Jurkat, Clone E6-1 (cell line): Measurements from ENCODE around the gene TMEM143.
A peak's percentile ranks its signal among the peaks of the same experiment; 100 is the strongest.
"Not testable (repeated sequence)": the region's sequence is repeated elsewhere in the genome, so short reads cannot be mapped to it uniquely, and the experiment has no call there.

Experiments
- DNase-seq: peaks from one replicate; pipeline ENCODE4 v3.0.0-alpha.2; 2011; ENCODE audit warnings: low read depth, low spot score
- H3K4me3 ChIP-seq: 2 replicates; pipeline ENCODE4 v1.5.1; 2011; ENCODE audit warnings: mild to moderate bottlenecking, low read length, control low read depth, moderate library complexity

TMEM143 gene

GRCh38 chr19:48309731-48310130 is 54.0 kb downstream of the TMEM143 start:
- not testable (repeated sequence) for DNase-seq, H3K4me3 ChIP-seq

DNA sequence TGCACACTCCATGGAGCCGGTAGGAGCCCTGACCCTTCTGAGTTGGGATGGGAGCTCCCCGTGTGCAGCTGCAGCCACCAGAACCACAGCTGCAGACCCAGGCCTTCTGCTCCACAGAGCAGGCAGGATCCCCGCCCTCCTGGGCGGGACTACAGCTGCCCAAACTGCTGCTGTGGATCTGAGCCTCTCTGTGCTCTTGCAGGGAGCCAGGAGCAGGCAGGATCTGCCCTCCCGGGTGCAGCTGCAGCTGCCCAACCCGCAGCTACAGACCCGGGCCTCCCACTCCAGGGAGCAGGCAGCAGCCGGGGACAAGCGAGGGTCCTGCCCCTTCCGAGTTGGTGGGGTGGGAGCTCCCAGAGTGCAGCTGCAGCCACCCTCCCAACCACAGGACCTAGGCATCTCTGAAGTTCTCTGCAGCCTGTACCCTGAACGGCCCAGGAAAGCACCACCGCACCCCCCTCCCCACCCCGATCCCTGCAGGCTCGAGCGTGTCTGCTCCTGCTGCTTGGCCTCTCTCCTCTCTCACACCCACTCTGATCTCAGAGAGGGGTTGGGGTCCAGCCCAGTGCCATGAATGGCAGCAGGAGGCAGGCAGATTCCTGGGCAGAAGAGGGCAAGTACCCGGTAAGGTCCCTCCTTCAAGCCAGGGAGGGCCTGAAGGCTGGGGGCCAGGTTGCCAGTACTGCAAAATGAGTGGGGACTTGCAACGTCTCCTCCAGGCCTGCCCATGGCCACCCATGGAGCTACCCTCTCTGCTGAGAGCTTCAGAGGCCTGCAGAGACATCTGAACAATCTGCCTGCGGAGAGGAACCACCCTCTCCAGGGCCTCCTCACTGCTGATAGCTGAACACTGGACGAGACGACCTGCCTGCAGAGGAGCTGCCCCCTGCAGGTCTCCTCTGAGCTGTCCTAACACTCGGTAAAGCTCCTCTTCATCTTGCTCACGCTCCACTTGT is 54.8 kb downstream of the TMEM143 start:
- H3K4me3 ChIP-seq: peak overlapping the region; percentile 27
- peak; percentile 82 for DNase-seq

GRCh38 chr19:48303866-48304265 is 59.9 kb downstream of the TMEM143 start:
- no peak overlapping the region for H3K4me3 ChIP-seq
- DNase-seq: no peak

GRCh38 chr19:48303367-48303766 is 60.4 kb downstream of the TMEM143 start:
- no peak for DNase-seq
- H3K4me3 ChIP-seq: no peak overlapping the region

- no peak overlapping the region for H3K4me3 ChIP-seq
- DNase-seq: no peak
Observed at GRCh38 chr19:48302600-48302959, 61.2 kb downstream of the TMEM143 start.

DNA sequence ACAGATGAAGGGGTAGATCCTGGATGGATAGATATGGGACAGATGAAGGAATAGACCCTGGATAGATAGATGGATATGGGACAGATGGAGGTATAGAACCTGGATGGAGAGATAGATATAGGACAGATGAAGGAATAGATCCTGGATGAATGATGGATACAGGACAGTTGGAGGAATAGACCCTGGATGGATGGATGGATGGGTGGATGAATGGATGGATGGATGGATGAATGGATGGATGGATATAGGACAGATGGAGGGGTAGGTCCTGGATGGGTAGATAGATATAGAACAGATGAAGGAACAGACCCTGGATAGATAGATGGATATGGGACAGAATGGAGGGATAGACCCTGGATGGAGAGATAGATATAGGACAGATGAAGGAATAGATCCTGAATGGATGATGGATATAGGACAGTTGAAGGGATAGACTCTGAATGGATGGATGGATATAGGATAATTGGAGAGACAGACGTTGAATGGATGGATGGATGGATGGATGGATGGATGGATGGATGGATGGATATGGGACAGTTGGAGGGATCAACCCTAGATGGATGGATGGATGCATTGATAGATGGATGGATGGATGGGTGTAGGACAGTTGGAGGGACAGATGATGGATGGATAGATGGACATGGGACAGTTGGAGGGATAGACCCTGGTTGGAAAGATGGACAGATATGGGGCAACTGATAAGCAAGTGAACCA is 61.7 kb downstream of the TMEM143 start:
- DNase-seq: no peak
- H3K4me3 ChIP-seq: no peak overlapping the region

GRCh38 chr19:48297975-48298374 is 65.8 kb downstream of the TMEM143 start:
- no peak overlapping the region for H3K4me3 ChIP-seq
- no peak for DNase-seq

GRCh38 chr19:48296963-48297734 is 66.6 kb downstream of the TMEM143 start:
- H3K4me3 ChIP-seq: no peak overlapping the region
- no peak for DNase-seq

DNA sequence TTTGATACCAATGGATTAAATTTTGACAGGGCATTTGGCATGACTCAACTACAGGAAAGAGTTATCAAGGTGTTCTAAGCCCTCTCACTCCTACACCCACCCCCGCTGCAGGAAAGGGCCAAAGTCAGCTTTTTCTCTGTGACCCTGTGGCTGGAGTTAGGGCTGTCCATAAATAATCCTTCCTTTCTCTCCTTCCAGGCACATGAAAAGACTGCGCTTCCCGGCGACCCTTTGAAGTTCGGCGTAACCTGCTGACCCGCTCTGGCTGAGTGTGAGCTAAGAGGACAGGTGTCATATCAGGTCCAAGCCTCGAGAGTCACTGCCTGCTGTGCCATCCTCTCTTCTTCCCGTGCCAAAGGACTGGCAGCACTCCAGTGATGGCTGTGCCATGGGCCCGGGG is 68.3 kb downstream of the TMEM143 start:
- H3K4me3 ChIP-seq: no peak overlapping the region
- no peak for DNase-seq

DNA sequence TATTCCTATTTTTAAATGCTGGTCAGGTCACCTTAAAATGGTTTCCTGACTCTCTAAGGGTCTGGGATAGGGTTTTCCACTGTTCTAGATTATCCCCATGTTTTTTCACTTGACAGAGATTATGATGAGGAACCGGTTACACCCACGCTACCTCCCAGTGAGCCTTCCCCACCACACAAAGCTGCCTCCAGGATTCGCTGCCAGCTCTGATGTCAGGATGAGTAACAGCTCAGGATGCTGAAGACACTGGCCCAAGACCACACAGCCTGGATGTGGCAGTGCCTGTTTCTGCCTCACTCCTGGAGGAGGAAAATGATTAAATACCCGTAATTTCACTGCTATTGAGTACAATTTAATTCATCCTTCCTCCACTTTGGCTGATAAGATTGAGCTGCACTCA is 70.9 kb downstream of the TMEM143 start:
- H3K4me3 ChIP-seq: no peak overlapping the region
- no peak for DNase-seq

- H3K4me3 ChIP-seq, DNase-seq: not testable (repeated sequence)
Observed at GRCh38 chr19:48291489-48291815, 72.3 kb downstream of the TMEM143 start.

GRCh38 chr19:48290771-48291488 is 72.8 kb downstream of the TMEM143 start:
- no peak for DNase-seq
- H3K4me3 ChIP-seq: peak overlapping the region; percentile 54

GRCh38 chr19:48290401-48290770 is 73.4 kb downstream of the TMEM143 start:
- DNase-seq: no peak
- no peak overlapping the region for H3K4me3 ChIP-seq

DNA sequence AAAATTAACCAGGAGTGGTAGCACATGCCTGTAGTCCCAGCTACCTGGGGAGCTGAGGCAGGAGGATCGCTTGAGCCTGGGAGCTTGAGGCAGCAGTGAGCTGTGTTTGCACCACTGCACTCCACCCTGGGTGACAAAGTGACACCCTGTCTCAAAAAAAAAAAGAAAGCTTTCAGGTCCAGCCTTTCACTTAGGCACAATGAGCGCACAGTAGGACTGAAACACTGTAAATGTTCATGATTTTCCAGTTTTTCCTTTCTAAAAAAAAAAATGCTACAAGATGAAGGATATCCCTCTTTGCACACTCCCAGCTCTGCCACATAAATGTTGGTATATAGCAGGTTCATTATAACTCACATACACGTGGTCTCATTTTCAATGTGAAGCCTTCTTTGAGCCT is 76.0 kb downstream of the TMEM143 start:
- no peak for DNase-seq
- no peak overlapping the region for H3K4me3 ChIP-seq

- DNase-seq: no peak
- no peak overlapping the region for H3K4me3 ChIP-seq
Observed at GRCh38 chr19:48284896-48285295, 78.8 kb downstream of the TMEM143 start.

- no peak overlapping the region for H3K4me3 ChIP-seq
- no peak for DNase-seq
Observed at GRCh38 chr19:48283908-48284307, 79.8 kb downstream of the TMEM143 start.
